HFF-Myc (cell line): ENCODE data around the gene GCNA.

Experiments
- DNase-seq: peaks from one replicate; pipeline ENCODE4 v3.0.0-alpha.2; 2011; ENCODE audit warnings: low read depth; ENCODE audit errors: extremely low read depth
- H3K4me3 ChIP-seq: replicated peaks from 2 replicates; pipeline ENCODE4 v1.5.1; 2011; ENCODE audit warnings: low read depth, mild to moderate bottlenecking, control low read depth, low read length
- TF ChIP-seq, protein P1 (sequence below): IDR thresholded peaks from 2 replicates; pipeline ENCODE4 v1.5.1; 2012; ENCODE audit warnings: mild to moderate bottlenecking, low read depth, low read length, control low read depth; ENCODE audit errors: missing control alignments

GCNA gene

DNA sequence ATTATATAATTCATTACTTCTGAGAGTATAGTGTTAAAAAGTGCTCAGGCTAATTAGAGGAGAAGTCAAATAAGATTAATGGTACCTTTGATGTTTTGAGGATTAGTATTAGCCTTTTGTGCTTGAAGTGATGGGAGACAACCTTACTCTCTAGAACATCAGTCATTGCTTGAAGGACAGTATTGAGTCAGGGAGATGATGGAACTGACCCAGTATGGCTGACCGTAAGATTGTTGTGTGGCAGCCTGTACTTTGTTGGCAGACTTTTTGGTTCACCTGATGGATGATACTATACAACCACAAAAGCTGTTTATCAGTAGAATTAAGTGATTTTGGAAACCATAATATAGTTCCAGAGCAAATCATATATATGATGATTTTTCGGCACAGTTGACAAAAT is 35.4 kb upstream of the GCNA start:
- no peak overlapping the region for H3K4me3 ChIP-seq
- no peak for DNase-seq
- TF ChIP-seq, protein P1, sequence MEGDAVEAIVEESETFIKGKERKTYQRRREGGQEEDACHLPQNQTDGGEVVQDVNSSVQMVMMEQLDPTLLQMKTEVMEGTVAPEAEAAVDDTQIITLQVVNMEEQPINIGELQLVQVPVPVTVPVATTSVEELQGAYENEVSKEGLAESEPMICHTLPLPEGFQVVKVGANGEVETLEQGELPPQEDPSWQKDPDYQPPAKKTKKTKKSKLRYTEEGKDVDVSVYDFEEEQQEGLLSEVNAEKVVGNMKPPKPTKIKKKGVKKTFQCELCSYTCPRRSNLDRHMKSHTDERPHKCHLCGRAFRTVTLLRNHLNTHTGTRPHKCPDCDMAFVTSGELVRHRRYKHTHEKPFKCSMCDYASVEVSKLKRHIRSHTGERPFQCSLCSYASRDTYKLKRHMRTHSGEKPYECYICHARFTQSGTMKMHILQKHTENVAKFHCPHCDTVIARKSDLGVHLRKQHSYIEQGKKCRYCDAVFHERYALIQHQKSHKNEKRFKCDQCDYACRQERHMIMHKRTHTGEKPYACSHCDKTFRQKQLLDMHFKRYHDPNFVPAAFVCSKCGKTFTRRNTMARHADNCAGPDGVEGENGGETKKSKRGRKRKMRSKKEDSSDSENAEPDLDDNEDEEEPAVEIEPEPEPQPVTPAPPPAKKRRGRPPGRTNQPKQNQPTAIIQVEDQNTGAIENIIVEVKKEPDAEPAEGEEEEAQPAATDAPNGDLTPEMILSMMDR, result no peak

- no peak for DNase-seq
These were observed 34.9 kb upstream of the GCNA start for GRCh38 chrX:71543316-71543715.

DNA sequence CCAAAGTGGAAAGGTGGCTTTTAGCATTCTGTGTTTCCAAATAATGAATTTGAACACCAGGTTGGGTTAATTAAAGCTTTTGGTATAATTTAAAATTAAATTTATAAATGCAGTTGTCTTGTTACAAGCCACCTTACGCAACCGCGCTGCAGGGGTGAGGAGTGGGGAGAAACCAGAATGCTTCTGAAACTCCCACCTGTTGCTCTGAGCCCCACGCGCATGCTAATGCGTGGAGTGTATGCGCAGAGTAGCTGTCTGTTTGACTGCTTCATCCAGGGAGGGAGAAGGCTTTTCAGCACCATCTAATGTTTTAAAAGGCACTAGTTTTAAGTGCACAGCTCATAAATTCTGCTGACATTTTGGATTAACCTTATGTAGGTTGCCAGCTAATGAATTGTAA is 32.9 kb upstream of the GCNA start:
- TF ChIP-seq, protein P1, result no peak
- DNase-seq, result no peak
- no peak overlapping the region for H3K4me3 ChIP-seq

More at GRCh38 chrX:71543316-71543715, 34.9 kb upstream of the GCNA start:
- TF ChIP-seq, protein P1, result no peak
- no peak overlapping the region for H3K4me3 ChIP-seq

DNA sequence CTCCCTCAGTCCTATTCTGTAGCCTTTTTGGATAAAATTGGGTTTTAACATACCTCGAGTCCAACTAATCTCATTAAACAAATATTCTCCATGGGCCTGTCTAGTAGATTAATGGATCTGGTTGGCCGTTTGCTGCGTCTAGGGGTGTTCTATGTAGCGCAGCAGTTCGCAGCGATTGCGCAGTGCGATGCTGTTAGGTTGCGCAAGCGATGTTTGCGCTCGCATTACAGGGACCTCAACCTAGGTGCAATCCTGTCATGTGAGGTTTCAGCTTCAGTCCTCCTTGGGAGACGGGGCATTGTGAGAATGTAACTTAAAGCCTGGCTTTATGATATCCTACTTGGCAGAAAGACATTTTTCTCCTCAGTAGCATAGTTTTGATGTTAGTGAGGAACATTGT is 31.4 kb upstream of the GCNA start:
- no peak for DNase-seq
- TF ChIP-seq, protein P1, result no peak
- H3K4me3 ChIP-seq, result no peak overlapping the region

DNA sequence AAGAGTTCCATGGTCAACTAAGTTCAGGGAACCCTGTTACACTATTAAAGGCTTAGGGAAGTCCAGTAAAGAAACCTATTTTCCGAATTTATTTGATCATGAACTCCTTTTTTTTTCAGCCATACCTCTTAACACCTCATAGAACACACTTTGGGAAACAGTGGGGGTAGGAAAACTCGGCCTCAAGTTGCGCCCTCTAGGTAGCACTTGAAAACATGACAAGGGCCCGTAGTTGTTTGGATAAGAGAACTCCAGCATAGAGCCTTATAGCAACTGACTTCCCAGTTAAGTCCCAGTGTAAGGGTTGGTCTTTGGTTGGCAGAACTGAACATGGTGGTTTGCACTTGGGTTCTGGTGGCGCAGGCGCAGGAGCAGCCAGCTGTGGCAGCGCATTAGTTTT is 30.9 kb upstream of the GCNA start:
- TF ChIP-seq, protein P1, result no peak

DNA sequence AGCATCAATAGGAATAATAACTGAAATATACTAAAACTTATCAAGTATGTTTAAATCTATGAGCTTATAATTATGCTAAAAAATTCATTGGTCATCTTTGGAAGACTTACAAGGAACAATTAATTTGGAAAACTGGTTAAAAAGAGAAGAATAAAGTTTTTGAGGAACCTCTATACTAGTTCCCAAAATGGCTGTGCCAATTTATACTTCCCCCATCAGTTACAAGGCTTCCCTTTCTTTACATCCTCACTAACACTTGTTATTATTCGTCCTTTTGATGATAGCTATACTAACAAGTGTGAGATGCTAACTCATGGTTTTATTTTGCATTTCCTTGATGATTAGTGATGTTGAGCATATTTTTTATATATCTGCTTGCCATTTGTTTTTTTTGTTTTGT is 28.3 kb upstream of the GCNA start:
- DNase-seq, result no peak
- TF ChIP-seq, protein P1, result no peak
- H3K4me3 ChIP-seq, result no peak overlapping the region

More for the DNA sequence above, 30.9 kb upstream of the GCNA start:
- H3K4me3 ChIP-seq, result no peak overlapping the region
- DNase-seq, result no peak

DNA sequence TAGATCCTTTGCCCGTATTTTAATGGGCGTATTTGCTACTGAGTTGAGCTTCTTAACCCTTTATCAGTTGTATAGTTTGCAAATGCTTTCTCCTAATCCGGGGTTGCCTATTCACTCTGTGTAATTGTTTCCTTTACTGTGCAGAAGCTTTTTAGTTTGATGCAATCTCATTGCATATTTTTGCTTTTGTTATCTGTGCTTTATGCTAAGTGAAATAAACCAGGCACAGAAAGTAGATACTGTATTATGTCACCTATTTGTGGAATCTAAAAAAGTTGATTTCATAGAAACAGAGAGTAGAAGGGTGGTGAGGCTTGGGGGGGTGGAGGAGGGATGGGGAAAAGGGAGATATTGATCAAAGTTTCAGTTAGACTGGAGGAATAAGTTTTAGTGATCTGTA is 27.7 kb upstream of the GCNA start:
- DNase-seq, result no peak
- H3K4me3 ChIP-seq, result no peak overlapping the region

More for the DNA sequence above, 27.7 kb upstream of the GCNA start:
- TF ChIP-seq, protein P1, result no peak
